ENCODE measurements around the gene HPCAL1. TPM values are rescaled to one million over a fixed set of nuclear protein-coding genes. Genes with fewer than 3 reads are reported as not detected.

The HPCAL1 gene
- total RNA-seq, 4 donors from 2014 or later: 29.0 to 56.7 (median 34.5) TPM

DNA sequence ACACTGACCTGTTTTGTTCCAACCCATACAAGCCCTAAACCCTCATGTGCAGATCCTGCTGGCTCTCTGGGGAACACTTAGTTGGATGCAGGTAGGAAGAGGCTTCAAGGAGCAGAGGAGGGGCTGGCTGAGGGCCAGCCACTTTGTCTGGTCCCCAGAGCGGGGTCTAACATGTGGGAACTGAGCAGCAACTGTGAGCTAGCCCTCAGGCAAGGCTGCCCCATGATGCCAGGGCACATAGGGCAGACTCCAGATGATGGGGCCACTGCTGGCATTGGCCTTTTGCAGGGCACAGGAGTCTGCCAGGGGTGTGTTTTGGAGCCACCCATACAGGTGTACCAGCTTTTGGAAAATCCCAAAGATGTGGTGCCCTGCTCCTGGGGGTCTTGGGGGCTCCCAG, 67.7 kb downstream of the HPCAL1 start:
- Histone ChIP-seq H3K27ac (no peak overlapping the region), H3K4me1 (peaks cover 0 to 23% (median 10%) of the 10 kb centered on the region in 4 donors), H3K9me3 (no peaks in the 10 kb centered on the region), H3K4me3 (no peak overlapping the region), H3K27me3 (no peaks in the 10 kb centered on the region), H3K36me3 (no peaks in the 10 kb centered on the region)
- DNase-seq (ENCODE audit: low spot score in 2 of 2): no peak
- 86 to 89% methylated on average over 1 of the region's 1 CpG for WGBS, 2 donors
- TF ChIP-seq EP300 (IDR thresholded peaks at IDR 0.05) (no peak), CTCF (IDR thresholded peaks at IDR 0.05) (no peak), POLR2A (IDR thresholded peaks at IDR 0.05) (no peak)

GRCh38 chr2:10370895-10371294, 68.2 kb downstream of the HPCAL1 start:
- Histone ChIP-seq H3K4me1 (peaks cover 0 to 23% (median 10%) of the 10 kb centered on the region in 4 donors), H3K36me3 (no peaks in the 10 kb centered on the region), H3K27ac (peak overlapping the region in 2 of 4 donors; percentile 23 to 71), H3K9me3 (no peaks in the 10 kb centered on the region), H3K4me3 (no peak overlapping the region), H3K27me3 (no peaks in the 10 kb centered on the region)
- 86 to 94% methylated on average over 1 to 5 of the region's 6 CpGs for WGBS, 2 donors
- TF ChIP-seq EP300 (IDR thresholded peaks at IDR 0.05) (no peak), CTCF (IDR thresholded peaks at IDR 0.05) (no peak), POLR2A (IDR thresholded peaks at IDR 0.05) (no peak)
- DNase-seq (ENCODE audit: low spot score in 2 of 2): no peak

- Histone ChIP-seq H3K4me3 (no peak overlapping the region), H3K4me1 (peaks cover 0 to 23% (median 10%) of the 10 kb centered on the region in 4 donors), H3K27ac (peak overlapping the region; percentile 23 to 76 (median 51)), H3K27me3 (no peaks in the 10 kb centered on the region), H3K36me3 (no peaks in the 10 kb centered on the region), H3K9me3 (no peaks in the 10 kb centered on the region)
- TF ChIP-seq CTCF (IDR thresholded peaks at IDR 0.05) (no peak), POLR2A (IDR thresholded peaks at IDR 0.05) (no peak), EP300 (IDR thresholded peaks at IDR 0.05) (no peak)
- 38 to 44% methylated on average over 15 of the region's 15 CpGs for WGBS, 2 donors
- DNase-seq (ENCODE audit: low spot score in 2 of 2): no peak
These were observed 68.9 kb downstream of the HPCAL1 start for GRCh38 chr2:10371441-10372196.

- peak overlapping the region in 3 of 4 donors; percentile 42 to 76 (median 71) for H3K27ac ChIP-seq
- DNase-seq (ENCODE audit: low spot score in 2 of 2): no peak
- TF ChIP-seq EP300 (IDR thresholded peaks at IDR 0.05): no peak
- TF ChIP-seq CTCF (IDR thresholded peaks at IDR 0.05): no peak
- no peak for TF ChIP-seq POLR2A (IDR thresholded peaks at IDR 0.05)
- H3K4me1 ChIP-seq: peaks cover 0 to 23% (median 10%) of the 10 kb centered on the region in 4 donors
- 62 to 75% methylated on average over 11 to 20 of the region's 20 CpGs for WGBS, 2 donors
- no peak overlapping the region for H3K4me3 ChIP-seq
- H3K36me3 ChIP-seq: no peaks in the 10 kb centered on the region
- H3K9me3 ChIP-seq: no peaks in the 10 kb centered on the region
- H3K27me3 ChIP-seq: no peaks in the 10 kb centered on the region
These were observed 69.6 kb downstream of the HPCAL1 start for GRCh38 chr2:10372203-10372861.

DNA sequence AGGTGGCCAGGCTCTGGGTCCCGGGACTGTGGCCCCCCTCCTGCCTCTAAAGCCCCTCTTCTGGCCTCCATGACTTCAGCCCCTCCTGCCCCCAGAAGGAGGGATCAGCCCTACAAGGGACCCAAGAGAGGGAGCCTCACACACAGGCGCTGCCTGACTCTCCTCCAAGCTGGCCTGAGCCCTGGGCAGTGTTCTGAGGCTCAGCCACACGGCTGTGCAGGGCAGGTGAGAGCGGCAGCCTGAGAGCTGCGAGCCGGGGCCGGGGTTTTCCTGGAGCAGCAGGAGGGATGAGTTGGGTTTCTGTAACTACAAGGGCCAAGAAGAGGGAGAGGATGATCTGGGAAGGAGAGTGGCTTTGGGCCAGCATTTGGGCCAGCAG, 70.1 kb downstream of the HPCAL1 start:
- no peaks in the 10 kb centered on the region for H3K36me3 ChIP-seq
- H3K9me3 ChIP-seq: no peaks in the 10 kb centered on the region
- no peak for DNase-seq (ENCODE audit: low spot score in 2 of 2)
- WGBS, 2 donors: 53 to 75% methylated on average over 6 to 7 of the region's 7 CpGs
- H3K4me3 ChIP-seq: no peak overlapping the region
- peaks cover 0 to 23% (median 13%) of the 10 kb centered on the region in 4 donors for H3K4me1 ChIP-seq
- TF ChIP-seq EP300 (IDR thresholded peaks at IDR 0.05) (no peak), POLR2A (IDR thresholded peaks at IDR 0.05) (no peak), CTCF (IDR thresholded peaks at IDR 0.05) (no peak)
- H3K27ac ChIP-seq: peak overlapping the region in 3 of 4 donors; percentile 42 to 76 (median 71)
- no peaks in the 10 kb centered on the region for H3K27me3 ChIP-seq

All from tibial nerve (tissue), 4 donors.